Inflammatory macrophage treated with lipopolysaccharide for 1 hour (primary cell): ENCODE measurements around the gene PFAS.

Experiments used
- DNase-seq, 2 donors: peaks; one replicate each; pipeline ENCODE4 v3.0.0-alpha.2; 2020 to 2022

The PFAS gene

DNA sequence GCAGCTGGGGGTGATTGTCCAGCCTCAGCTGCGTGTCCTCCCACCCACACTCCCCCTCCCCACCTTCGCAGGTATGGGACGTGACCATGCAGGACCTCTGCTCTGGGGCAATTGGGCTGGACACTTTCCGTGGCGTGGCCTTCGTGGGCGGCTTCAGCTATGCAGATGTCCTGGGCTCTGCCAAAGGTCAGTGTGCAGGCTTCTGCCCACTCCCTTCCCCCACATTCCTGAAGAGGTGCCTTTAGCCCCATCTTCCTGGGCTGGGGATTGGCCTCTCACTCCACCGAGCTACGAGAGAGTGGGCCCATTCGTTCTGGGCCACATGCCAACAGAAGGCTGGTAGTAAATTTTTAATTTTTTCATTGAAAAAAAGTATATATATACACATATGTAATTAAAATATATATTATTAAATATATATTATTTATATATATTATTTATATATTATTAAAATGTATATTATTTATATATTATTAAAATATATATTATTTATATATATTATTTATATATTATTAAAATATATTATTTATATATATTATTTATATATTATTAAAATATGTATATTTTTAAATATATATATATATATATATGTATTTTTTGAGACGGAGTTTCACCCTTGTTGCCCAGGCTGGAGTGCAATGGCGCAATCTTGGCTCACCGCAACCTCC is 18.5 kb downstream of the PFAS start:
- no peak for DNase-seq

DNA sequence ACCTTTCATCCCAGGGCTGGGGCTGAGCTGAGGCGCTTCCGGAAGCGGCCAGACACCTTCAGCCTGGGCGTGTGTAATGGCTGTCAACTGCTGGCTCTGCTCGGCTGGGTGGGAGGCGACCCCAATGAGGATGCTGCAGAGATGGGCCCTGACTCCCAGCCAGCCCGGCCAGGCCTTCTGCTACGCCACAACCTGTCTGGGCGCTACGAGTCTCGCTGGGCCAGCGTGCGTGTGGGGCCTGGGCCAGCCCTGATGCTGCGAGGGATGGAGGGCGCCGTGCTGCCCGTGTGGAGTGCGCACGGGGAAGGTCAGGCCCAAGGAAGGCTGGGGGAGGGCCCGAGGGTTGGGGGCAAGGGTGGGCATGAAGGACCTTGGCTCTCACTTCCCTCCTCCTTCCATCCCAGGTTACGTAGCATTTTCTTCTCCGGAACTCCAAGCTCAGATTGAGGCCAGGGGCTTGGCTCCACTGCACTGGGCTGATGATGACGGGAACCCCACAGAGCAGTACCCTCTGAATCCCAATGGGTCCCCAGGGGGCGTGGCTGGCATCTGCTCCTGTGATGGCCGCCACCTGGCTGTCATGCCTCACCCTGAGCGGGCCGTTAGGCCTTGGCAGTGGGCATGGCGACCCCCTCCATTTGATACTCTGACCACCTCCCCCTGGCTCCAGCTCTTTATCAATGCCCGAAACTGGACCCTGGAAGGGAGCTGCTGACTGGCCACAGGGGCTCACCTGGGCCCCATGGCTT is 19.6 kb downstream of the PFAS start:
- no peak for DNase-seq

DNA sequence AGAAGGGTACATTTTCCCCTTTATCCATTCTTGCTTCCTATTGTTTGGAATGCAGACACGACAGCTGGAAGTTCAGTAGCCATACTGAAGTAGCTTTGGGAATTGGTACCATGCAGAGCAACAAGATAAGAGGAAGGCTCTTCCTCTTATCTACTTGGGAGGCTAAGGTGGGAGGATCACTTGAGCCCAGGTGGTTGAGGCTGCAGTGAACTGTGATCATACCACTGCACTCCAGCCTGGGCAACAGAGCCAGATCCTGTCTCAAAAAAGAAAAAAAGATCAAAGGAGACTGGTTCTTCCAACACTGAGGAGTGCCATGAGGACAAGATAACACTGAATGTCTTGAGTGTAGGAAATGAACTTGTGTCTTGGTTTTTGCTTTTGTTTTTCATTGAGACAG is 23.3 kb downstream of the PFAS start:
- no peak for DNase-seq

DNA sequence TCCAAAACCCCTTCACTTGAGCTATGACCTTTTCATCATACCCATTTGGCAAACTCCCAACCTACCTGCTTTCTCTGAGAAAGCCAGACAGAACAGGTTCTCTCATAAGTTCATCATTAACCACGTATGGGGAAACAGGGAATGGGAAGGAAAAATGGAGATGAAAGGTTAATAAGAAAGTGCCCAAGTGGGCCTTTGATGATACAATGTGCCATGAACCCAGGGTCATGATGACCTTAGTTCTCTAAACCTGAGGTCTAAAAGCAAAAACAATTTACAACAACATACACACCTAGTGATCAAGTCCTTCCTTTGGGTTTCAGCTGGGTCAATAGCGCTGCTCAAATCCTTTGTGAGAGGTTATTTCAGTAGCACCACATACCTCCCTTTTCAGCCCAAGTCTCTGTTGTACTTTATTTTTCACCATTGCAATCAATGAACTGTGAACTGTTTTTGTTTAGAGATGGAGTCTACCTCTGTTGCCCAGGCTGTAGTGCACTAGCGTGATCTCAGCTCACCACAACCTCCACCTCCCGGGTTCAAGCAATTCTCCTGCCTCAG is 24.9 kb downstream of the PFAS start:
- DNase-seq: no peak

DNA sequence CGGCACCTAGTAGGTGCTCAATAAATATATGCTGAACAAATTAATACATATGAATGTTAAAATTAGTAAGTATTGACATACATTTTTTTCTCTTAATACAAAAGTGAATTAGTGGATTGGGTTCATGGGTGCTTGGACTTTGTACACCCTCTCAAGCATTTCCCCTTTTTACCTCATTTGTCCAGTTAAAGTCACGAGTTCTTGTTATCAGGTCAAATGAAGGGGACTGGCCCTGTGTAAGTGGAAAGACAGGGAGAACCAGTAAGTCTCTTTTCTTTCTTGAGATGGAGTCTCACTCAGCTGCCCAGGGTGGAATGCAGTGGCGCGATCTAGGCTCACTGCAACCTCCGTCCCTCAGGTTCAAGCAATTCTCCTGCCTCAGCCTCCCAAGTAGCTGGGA is 25.7 kb downstream of the PFAS start:
- DNase-seq: no peak

DNA sequence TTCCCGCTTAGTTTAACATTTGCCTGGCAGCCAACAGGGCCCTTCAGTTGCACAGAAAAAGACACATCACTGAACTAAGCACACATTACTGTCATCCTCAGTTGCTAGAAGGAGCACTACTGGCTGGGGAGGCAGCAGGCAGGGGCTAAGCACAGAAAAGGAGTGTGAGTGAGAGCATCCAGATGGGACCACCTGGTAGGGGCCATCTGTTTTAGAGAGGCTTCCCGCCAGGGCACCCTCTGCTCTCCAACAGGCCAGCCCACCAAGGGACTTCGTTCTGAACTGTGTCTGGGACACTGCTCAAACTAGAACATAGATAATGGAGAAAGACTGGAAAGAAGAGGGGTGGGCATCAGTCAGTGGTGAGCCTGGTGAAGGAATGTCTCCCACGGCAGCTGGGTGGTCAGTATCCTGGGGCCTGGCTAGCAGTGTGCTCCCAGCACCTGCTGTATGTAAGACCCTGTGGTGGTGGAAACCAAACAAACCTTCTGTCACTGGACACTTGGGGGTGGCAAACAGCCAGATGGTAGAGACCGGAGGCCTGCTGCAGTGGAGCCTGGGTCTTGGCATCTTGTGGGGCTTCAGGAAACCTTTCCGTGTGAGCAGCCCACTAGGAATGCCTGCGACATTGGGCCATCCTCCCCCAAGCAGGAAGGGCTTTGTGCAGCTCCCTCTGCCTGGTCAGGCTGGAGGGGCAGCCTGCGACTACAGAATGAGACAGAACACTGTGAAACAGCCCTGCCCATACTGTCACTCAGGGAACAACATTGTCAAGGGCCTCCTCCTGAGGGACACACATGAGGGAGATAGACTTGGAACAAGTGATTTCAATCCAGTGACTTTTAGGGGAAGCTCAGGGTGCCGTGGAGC is 26.6 kb downstream of the PFAS start:
- DNase-seq: no peak

DNA sequence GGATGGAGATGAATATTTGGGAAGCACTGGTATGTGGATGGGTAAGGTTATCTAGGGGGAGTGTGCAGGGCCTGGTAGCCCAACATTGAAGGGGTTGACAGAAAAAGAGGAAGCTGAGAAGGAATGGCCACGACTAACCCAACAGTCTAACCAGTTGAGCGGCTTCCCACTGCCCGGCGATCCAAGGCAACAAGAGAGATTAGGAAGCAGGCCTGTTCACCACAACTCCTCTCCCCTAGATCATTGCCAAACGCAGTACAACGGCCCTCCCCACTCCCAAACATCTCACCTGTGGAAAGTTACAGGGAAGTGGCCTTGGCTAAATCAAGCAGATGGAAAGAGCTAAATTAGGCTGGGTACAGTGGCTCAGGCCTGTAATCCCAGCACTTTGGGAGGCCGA is 28.2 kb downstream of the PFAS start:
- DNase-seq: no peak

DNA sequence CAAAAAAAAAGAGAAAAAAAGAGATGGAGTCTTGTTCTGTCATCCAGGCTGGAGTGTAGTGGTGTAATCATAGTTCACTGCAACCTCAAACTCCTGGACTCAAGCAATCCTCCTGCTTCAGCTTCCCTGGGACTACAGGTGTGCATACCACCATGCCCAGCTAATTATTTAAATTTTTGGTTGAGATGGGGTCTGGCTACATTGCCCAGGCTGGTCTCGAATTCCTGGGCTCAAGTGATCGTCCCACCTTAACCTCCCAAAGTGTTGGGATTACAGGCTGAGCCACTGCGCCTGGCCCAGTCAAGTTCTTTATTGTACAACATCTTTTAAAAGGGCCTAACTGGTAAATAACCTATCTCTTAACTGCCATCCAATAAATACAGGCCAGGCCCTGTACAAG is 33.3 kb downstream of the PFAS start:
- no peak for DNase-seq

DNA sequence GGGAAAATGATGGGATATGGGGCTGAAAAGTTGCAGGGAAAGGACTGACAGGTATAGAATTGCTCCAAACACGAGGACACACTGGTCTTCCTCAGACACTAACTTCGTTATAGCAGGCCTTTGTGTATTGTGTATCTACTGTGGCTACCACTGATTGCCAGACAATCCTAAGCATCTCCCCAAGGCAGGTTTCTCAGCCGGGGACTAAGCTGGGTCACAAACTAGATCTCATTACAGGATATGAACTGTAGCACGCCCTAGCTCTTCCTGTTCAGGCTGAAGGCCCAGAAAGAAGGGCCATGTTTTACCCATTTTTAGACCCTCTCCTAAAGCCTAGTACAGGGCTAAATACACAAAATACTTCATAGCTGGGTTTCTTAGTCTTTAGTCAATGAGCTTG is 34.3 kb downstream of the PFAS start:
- no peak for DNase-seq

DNA sequence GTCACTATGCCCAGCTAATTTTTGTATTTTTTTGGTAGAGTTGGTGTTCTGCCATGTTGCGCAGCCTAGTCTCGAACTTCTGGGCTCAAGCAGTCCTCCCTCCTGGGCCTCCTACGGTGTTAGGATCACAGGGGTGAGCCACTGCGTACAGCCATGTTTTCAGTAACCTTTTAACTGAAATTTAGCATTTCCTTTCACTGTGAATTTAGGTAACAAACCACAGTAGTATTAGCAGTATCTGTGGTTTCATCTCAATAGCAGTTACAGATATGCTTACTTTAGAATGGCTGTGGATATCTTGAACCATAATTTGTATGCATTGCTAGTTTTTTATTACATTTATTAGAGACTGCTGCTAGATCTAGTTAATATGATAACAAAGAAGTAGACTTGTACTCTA is 35.0 kb downstream of the PFAS start:
- DNase-seq: no peak

DNA sequence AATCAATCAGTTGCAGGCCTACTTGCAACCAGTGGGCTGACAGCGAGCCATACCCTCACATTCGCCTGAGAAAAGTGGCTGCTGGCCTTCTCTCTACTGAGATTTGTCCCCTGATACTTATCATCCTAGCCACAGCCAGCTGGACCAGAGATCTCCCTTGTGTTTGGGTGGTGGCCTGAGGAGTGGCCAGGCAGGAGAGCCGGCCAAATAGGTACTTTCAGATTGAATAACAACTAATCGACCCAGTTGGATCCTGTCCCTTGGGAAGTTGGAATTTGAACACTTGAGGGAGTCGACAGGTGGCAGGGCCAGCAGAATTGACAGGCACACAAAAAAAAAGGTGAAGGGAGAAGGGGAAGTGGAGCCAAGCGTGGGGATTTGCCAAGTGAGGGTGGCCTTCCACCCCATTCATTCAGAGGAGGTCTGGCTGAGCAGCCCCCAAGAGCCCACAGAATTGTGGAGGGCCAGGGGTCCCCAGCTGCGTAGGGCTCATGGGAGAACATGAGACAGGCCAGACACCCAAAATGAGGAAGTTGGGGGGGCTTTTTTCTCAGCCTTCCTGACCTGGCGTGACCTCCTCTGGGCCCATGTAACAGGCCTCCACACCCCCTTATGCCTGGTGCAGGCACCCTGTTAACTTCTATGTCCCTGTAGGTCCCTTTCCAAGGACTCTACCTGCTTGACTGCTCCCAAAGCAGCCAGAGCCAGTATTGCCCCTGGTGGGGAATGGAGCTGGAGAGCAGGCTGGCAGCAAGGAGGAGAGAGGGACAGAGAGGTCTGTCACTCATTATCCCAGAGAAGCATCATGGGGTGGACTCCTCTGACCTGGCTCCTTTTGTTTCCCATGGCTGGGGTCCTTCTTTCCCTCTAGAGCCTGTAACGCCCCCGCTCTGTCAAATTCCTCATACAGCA is 36.4 kb downstream of the PFAS start:
- peak in 1 of 2 donors; percentile 21 for DNase-seq

DNA sequence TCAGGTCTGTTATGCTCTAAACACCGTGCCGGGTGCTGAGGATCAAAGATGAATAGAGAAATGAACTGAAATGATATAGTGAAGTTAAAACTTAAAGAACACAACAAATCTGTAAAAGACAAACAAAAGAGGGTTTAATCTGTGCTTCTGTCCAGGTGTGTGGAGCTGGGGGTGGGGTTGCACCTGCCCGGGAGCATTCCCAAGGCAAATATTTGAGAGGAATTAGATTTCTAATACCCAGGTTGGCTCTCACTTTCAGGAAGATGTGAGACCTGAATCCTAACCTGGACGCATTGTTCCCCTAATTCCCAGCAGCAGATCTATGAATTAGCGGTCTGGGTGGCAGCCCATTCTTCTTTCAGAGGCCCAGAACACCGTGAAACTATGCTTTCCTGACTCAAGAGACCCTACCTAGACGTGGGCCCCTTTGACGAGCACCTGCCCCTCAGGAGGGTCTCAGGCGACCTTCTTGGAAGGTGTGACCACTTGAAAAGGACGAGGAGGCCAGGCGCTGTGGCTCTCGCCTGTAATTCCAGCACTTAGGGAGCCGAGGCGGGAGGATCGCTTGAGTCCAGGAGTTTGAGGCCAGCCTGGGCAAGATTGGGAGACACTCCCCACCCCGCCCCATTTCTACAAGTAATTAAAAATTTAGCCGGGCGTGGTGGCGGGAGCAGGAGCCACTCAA is 38.7 kb downstream of the PFAS start:
- no peak for DNase-seq

DNA sequence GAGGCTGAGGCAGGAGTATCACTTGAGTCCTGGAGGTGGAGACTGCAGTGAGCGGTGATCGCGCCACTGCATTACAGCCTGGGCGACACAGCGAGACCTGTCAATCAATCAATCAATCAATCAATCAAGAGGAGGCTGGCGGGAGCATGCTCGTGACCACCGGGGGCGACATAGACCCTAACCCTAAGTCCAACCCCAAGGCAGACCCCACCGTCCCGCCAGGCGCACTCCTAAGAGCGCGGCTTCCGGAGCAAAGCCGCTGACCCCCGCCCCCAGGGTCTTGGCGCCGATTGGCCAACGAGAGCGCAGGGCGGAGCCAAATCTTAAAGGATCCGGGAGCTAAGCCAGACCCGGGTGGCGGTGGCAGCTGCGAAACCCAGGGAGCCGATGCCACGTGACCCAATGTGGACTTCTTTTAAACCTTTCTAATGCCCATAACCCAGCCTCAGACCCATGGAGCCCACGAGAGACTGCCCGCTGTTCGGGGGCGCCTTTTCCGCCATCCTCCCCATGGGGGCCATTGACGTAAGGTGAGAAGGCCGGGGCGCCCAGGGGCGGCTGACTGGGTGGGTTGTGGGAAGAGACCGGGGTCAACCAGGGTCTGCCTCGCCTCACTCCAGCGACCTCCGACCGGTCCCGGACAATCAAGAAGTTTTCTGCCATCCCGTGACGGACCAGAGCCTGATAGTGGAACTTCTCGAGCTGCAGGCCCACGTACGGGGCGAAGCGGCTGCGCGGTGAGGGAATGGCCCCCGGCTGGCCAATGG is 39.4 kb downstream of the PFAS start, which contains the start of gene RANGRF:
RANGRF (plus strand) TSS at position 335 of the 767 bp plus-strand sequence; CDS start at position 454, 119 bp downstream.
- peak; percentile 69 to 86 for DNase-seq

DNA sequence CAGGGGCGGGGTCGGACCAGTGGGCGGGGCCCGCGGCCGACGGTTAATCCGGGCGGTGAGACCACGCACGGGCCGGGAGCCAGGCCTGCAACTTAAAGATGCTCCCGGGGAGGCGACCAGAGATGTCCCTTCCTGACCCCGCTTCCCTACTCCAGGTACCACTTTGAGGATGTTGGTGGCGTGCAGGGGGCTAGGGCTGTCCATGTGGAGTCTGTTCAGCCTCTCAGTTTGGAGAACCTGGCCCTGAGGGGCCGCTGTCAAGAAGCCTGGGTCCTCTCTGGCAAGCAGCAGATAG is 40.0 kb downstream of the PFAS start:
- no peak for DNase-seq

DNA sequence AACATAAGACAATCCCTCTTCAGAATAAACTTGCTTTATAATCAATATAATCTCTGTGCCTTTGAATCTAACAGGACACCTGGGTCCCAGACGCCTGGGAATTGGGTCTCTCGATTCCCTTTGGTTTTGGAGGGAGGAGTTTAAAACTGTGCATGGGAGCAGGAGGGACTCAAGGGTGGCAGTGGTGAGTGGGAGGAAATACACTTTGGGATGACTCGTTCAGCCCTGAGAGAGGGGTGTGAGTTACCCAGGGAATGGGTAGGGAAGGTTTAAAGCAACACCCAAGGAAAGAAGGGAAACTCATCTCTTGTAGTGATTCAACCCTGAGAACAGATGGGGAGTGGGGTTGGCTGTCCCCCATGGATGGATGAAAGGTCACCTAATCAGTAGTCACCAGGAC is 41.0 kb downstream of the PFAS start:
- DNase-seq: no peak

DNA sequence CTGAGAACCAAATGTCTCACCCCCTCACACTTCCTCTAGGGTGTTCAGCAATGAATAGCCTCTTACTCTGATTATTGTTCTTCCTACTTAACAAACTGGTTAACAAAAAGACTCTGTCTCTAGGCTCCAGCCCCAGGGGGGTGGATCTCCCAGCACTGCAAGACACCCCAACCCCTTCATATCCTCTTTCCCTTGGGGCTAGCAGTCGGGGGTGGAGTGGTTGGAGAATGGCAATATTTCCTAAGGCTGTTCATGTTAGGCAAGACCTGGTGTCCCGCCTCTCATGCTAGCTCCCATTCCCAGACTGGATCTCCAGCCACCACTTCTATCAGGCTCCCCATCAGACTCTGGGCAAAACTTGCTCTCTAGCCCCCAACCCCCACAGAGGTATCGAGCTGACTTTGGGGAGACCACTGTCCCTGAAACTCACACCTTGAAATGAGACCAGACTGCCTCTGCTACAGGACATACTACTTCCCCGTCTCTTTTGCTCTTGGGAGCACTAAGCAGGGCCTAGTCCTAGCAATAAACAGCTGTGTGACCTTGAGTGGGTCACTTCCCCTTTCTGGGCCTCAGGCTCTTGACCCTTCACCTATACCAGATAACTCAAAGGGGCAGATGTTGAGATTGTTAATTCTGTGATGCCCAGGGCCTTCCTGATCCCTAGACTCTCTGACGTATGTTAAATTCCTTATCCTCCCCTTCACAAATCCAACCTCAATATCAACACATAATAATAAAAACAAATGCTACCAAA is 43.7 kb downstream of the PFAS start:
- DNase-seq: peak; percentile 22 to 63

DNA sequence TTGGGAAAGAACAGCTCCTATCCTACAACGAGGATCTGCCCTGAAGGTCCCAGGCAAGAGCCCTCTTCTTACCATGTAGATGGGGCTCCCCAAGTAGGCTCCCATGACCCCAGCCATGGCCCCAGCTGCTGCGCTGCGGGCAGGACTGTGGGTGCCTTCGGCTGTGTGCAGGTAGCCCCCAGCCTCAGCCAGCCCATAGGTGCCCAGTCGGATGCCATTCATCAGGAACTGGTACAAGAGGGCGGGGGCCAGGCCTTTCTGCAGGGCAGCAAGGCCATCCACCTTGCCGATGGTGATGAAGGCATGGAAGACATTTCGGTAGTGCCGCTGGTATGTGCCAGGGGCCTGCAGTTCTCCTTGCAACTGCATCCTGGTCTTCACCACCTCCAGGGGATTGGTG is 45.3 kb downstream of the PFAS start:
- DNase-seq: no peak

DNA sequence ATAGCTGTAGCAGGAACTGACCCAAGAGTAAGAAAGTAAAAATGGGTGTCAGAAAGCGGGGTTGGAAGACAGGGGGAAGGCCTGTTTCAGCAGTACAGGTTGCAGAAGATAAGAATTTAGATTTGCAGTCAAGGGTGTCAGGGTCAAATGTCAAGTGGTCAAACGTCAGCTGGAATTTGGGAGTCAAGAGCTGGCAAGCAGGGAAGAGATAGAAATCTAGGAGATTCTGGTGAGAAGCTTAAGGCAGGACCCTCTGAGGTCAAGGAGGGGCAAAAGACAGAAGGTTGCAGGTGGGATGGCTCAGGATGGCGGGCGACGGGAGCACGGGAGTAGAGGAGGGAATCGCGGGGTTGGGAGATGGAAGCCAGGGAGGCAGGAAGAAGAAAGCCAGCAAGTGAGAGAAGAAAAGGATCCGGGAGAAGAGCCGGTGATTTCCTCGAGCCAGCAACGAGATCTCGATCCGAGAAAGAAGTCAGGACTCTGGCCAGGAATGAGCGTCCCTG is 45.8 kb downstream of the PFAS start:
- DNase-seq: no peak

DNA sequence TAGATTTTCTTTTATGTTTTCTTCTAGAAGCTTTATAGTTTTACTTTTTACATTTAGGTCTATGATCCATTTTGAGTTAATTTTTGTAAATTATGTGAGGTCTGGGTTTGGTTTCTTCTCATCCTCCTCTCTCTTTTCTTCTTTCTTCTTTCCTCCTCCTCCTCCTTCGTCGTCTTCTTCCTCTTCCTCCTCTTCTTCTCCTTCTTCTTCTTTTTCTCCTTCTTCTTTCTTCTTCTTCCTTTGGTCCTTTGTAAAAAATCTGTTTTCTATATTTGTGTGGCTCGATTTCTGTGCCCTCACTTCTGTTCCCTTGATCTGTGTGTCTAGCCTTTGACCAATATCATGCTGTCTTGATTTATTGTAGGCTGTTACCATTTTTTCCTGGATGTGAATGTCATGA is 51.1 kb downstream of the PFAS start:
- DNase-seq: no peak

DNA sequence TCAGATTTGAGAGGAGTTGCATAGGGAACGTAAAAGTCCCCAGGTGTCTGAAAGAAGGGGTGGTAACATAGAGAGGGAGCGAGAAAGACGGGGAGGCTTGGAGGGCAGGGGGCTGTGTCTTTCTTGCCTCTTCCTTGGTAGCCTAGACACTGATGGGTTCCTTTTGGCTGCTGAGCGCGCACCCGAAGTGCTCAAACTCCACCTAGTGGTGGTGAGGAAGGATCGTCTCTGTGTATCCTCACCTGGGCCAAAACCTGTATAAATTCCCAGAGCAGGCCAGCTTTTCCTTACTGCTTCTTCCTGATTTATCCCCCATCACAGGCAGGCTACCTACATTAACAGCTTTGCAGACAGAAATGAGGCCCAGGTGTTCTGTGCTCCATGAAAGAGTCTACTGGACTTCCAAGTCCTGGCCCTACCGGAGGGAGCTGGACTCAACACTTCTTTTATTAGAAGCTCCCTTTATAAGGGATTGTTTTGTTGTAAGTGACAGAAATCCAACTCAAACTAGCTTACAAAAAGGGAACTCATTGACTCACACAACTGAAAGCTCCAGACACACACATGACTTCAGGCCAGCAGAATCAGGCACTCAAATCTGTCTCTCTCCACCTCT is 51.6 kb downstream of the PFAS start:
- peak; percentile 44 to 69 for DNase-seq
